ENCODE data around the gene SCAMP1.

The SCAMP1 gene

DNA sequence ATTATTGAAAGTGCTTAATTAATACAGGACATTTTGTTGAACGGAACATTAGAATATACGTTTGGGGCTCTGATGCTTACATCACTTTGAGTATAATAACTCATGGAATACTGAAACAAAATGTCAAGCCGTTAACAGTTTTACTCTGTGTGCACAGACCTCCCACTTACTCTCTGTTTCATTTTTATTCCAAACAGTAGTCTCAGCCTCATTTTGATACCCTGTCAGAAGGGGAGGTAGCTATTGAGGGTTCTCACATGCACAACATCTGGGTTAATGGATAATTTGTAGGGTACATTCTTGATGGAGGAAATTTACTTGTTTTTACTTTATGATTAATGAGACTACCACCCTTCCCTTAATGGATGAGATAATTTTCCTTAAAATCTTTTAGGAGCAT is 59.0 kb downstream of the SCAMP1 start (continued):
- TF ChIP-seq ZBTB7A (tag by site-specific recombination; IDR thresholded peaks at IDR 0.05; ENCODE audit: low read depth) (no peak), ZNF48 (tag by site-specific recombination; IDR thresholded peaks at IDR 0.05) (no peak), KLF9 (tag by site-specific recombination; IDR thresholded peaks at IDR 0.05; ENCODE audit: low read depth) (no peak), ZBTB17 (tag by site-specific recombination; IDR thresholded peaks at IDR 0.05) (no peak), ZFHX2 (tag by site-specific recombination; conservative IDR thresholded peaks at IDR 0.05) (no peak)
- TF ChIP-seq, protein P1, sequence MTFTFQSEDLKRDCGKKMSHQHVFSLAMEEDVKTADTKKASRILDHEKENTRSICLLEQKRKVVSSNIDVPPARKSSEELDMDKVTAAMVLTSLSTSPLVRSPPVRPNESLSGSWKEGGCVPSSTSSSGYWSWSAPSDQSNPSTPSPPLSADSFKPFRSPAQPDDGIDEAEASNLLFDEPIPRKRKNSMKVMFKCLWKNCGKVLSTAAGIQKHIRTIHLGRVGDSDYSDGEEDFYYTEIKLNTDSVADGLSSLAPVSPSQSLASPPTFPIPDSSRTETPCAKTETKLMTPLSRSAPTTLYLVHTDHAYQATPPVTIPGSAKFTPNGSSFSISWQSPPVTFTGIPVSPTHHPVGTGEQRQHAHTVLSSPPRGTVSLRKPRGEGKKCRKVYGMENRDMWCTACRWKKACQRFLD (tag by site-specific recombination; IDR thresholded peaks at IDR 0.05), result no peak
- TF ChIP-seq, protein P2, sequence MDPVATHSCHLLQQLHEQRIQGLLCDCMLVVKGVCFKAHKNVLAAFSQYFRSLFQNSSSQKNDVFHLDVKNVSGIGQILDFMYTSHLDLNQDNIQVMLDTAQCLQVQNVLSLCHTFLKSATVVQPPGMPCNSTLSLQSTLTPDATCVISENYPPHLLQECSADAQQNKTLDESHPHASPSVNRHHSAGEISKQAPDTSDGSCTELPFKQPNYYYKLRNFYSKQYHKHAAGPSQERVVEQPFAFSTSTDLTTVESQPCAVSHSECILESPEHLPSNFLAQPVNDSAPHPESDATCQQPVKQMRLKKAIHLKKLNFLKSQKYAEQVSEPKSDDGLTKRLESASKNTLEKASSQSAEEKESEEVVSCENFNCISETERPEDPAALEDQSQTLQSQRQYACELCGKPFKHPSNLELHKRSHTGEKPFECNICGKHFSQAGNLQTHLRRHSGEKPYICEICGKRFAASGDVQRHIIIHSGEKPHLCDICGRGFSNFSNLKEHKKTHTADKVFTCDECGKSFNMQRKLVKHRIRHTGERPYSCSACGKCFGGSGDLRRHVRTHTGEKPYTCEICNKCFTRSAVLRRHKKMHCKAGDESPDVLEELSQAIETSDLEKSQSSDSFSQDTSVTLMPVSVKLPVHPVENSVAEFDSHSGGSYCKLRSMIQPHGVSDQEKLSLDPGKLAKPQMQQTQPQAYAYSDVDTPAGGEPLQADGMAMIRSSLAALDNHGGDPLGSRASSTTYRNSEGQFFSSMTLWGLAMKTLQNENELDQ (tag by site-specific recombination; IDR thresholded peaks at IDR 0.05; ENCODE audit: low read depth), result no peak
- TF ChIP-seq, protein P3, sequence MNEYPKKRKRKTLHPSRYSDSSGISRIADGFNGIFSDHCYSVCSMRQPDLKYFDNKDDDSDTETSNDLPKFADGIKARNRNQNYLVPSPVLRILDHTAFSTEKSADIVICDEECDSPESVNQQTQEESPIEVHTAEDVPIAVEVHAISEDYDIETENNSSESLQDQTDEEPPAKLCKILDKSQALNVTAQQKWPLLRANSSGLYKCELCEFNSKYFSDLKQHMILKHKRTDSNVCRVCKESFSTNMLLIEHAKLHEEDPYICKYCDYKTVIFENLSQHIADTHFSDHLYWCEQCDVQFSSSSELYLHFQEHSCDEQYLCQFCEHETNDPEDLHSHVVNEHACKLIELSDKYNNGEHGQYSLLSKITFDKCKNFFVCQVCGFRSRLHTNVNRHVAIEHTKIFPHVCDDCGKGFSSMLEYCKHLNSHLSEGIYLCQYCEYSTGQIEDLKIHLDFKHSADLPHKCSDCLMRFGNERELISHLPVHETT (tag by site-specific recombination; IDR thresholded peaks at IDR 0.05), result no peak

DNA sequence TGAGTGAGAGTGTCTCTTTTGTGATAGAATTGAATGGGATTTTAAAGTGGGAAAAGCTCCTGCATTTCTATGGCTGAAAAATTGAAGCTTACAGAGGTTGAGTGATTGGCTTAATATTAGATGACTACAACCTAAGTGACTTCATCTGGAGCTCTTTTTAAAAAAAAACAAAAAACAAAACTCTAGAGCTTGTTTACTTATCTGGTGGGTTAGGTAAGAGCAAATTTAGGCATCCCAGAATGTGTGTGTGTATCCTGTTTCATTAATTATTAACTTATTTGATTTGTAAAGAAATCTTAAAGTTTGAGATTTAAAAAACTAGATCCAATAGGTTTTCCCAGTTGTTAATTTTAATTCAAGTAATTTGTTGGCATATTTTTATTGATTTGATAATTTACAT is 60.1 kb downstream of the SCAMP1 start:
- Histone ChIP-seq H3K4me1 (ENCODE audit: control insufficient read depth, insufficient read depth, low read length) (no peaks in the 10 kb centered on the region), H3K36me3 (ENCODE audit: control insufficient read depth in 2 of 2, insufficient read depth in 1 of 2, low read length in 2 of 2) (peaks cover 8 to 14% of the 10 kb centered on the region in 2 experiments; a peak in 2 of 3 replicates), H3K4me3 (ENCODE audit: low read depth, low read length) (no peak overlapping the region), H3K9me3 (ENCODE audit: control insufficient read depth, insufficient read depth, low read depth, low read length) (no peaks in the 10 kb centered on the region), H3K27ac (ENCODE audit: extremely low read depth, low read depth, low read length) (no peak overlapping the region)
- CTCF ChIA-PET, result interaction anchor here (0.6 kb wide), 2 partner anchors 198 to 972 kb away, joined by 3 to 7 read pairs; no protein-coding TSS in a partner anchor
- no peak for TF ChIP-seq GLI4 (tag by site-specific recombination; IDR thresholded peaks at IDR 0.05)
- TF ChIP-seq ZSCAN30 (tag by site-specific recombination; IDR thresholded peaks at IDR 0.05), result no peak
- TF ChIP-seq ZNF302 (tag by site-specific recombination; IDR thresholded peaks at IDR 0.05; ENCODE audit: low read depth), result no peak
- no peak for TF ChIP-seq ZNF514 (tag by site-specific recombination; IDR thresholded peaks at IDR 0.05)
- TF ChIP-seq, protein P3 (tag by site-specific recombination; IDR thresholded peaks at IDR 0.05), result no peak
- no peak for TF ChIP-seq ZNF707 (tag by site-specific recombination; IDR thresholded peaks at IDR 0.05)
- no peak for TF ChIP-seq ZIC2 (tag by site-specific recombination; IDR thresholded peaks at IDR 0.05)
- TF ChIP-seq KLF10 (tag by site-specific recombination; IDR thresholded peaks at IDR 0.05), result no peak
- POLR2A ChIA-PET, result no interaction called here

DNA sequence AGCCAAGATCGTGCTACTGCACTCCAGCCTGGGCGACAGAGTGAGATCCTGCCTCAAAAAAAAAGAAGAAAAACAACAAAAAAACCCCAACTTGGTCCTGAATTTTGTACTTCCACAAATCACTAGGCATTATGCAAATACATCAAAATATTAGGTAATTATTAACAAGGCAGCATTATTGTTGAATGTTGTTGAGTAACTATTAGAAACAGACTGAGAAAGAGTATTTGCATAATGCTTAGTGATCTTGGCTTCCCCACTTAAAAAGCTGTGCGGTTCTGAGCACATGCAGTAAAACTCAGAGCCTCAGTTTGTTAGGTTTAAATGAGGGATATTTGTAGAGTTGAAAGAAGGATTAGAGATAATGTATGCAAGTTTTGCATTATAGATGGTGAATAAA is 64.2 kb downstream of the SCAMP1 start:
- POLR2A ChIA-PET, result no interaction called here
- CTCF ChIA-PET, result no interaction called here

More for the DNA sequence above, 64.2 kb downstream of the SCAMP1 start:
- no peak for TF ChIP-seq SETDB1 (IDR thresholded peaks at IDR 0.05; ENCODE audit: insufficient read length, low read length)
- Histone ChIP-seq H3K27ac (ENCODE audit: extremely low read depth, low read depth, low read length) (no peak overlapping the region), H3K36me3 (ENCODE audit: control insufficient read depth in 2 of 2, insufficient read depth in 1 of 2, low read length in 2 of 2) (peaks cover 3 to 4% of the 10 kb centered on the region in 2 experiments; a peak in 1 of 3 replicates), H3K4me3 (ENCODE audit: low read depth, low read length) (no peak overlapping the region), H3K4me1 (ENCODE audit: control insufficient read depth, insufficient read depth, low read length) (no peaks in the 10 kb centered on the region), H3K9me3 (ENCODE audit: control insufficient read depth, insufficient read depth, low read depth, low read length) (no peaks in the 10 kb centered on the region)
